Mesenchymal stem cell (in vitro differentiated cells and primary cell): ENCODE data around the gene MBNL1.

ENCODE experiments used
- DNase-seq: peaks from one replicate; pipeline ENCODE4 v3.0.0-alpha.2; 2013
- H2AFZ ChIP-seq: one replicate; pipeline ENCODE4 v1.6.1; 2013; ENCODE audit warnings: low read depth, mild to moderate bottlenecking, control low read depth, inconsistent platforms, low read length, moderate library complexity
- H2AK5ac ChIP-seq: 2 replicates; pipeline ENCODE4 v1.6.1; 2013; ENCODE audit warnings: low read length, moderate library complexity, mild to moderate bottlenecking, inconsistent platforms; ENCODE audit not compliant: severe bottlenecking
- H2BK120ac ChIP-seq: one replicate; pipeline ENCODE4 v1.6.1; 2013; ENCODE audit warnings: low read depth, mild to moderate bottlenecking, inconsistent platforms, low read length, moderate library complexity
- H2BK12ac ChIP-seq, 2 experiments: one replicate each; pipeline ENCODE4 v1.6.1; 2013; ENCODE audit warnings: inconsistent platforms in 2 of 2, low read length in 2 of 2, mild to moderate bottlenecking in 2 of 2, moderate library complexity in 2 of 2, control low read depth in 1 of 2
- H2BK15ac ChIP-seq: one replicate; pipeline ENCODE4 v1.6.1; 2013; ENCODE audit warnings: mild to moderate bottlenecking, low read depth, inconsistent platforms; ENCODE audit not compliant: poor library complexity, severe bottlenecking
- H2BK5ac ChIP-seq: 2 replicates; pipeline ENCODE4 v1.6.1; 2013; ENCODE audit warnings: low read depth, mild to moderate bottlenecking, low read length, control low read depth, inconsistent platforms; ENCODE audit not compliant: poor library complexity, severe bottlenecking
- H3K14ac ChIP-seq, 2 experiments: one replicate each; pipeline ENCODE4 v1.6.1; 2013; ENCODE audit warnings: inconsistent platforms in 2 of 2, low read length in 2 of 2, control low read depth in 1 of 2, mild to moderate bottlenecking in 1 of 2, moderate library complexity in 1 of 2
- H3K18ac ChIP-seq, 2 experiments: one replicate each; pipeline ENCODE4 v1.6.1; 2013; ENCODE audit warnings: inconsistent platforms in 2 of 2, low read length in 2 of 2, control low read depth in 1 of 2, low read depth in 1 of 2, mild to moderate bottlenecking in 1 of 2
- H3K23ac ChIP-seq, 2 experiments: one replicate each; pipeline ENCODE4 v1.6.1; 2013; ENCODE audit warnings: inconsistent platforms in 2 of 2, low read length in 2 of 2, mild to moderate bottlenecking in 2 of 2, moderate library complexity in 2 of 2, control low read depth in 1 of 2
- H3K27ac ChIP-seq: 2 replicates; pipeline ENCODE4 v1.5.1; 2013; ENCODE audit warnings: mild to moderate bottlenecking, moderate library complexity, low read length, control low read depth, inconsistent platforms; ENCODE audit not compliant: poor library complexity, severe bottlenecking
- H3K27me3 ChIP-seq, 2 experiments: 2 replicates each; pipeline versions ENCODE4 v1.6.1 to v1.7.0; 2013; ENCODE audit warnings: low read length in 2 of 2, mild to moderate bottlenecking in 2 of 2, moderate library complexity in 2 of 2, control low read depth in 1 of 2, inconsistent platforms in 1 of 2; ENCODE audit not compliant: control insufficient read depth in 1 of 2, insufficient read depth in 1 of 2
- H3K36me3 ChIP-seq, 2 experiments: 2 replicates each; pipeline versions ENCODE4 v1.6.1 to v1.7.0; 2013; ENCODE audit warnings: low read length in 2 of 2, control low read depth in 1 of 2, inconsistent platforms in 1 of 2, low read depth in 1 of 2, mild to moderate bottlenecking in 1 of 2; ENCODE audit not compliant: insufficient read depth in 2 of 2, control insufficient read depth in 1 of 2
- H3K4ac ChIP-seq, 2 experiments: one replicate each; pipeline ENCODE4 v1.6.1; 2013; ENCODE audit warnings: inconsistent platforms in 2 of 2, low read length in 2 of 2, mild to moderate bottlenecking in 2 of 2, moderate library complexity in 2 of 2, control low read depth in 1 of 2, low read depth in 1 of 2
- H3K4me1 ChIP-seq: 2 replicates; pipeline ENCODE4 v1.6.1; 2013; ENCODE audit warnings: low read depth, low read length, control low read depth; ENCODE audit not compliant: control insufficient read depth, insufficient read depth
- H3K4me2 ChIP-seq: 2 replicates; pipeline ENCODE4 v1.6.1; 2013; ENCODE audit warnings: low read length, mild to moderate bottlenecking, inconsistent platforms; ENCODE audit not compliant: poor library complexity, severe bottlenecking
- H3K4me3 ChIP-seq, 2 experiments: 2 replicates each; pipeline versions ENCODE4 v1.5.1 to v1.7.0; 2013; ENCODE audit warnings: low read length in 2 of 2, mild to moderate bottlenecking in 2 of 2, control low read depth in 1 of 2, low read depth in 1 of 2; ENCODE audit not compliant: insufficient read depth in 1 of 2
- H3K79me1 ChIP-seq: replicated peaks from 2 replicates; pipeline ENCODE4 v1.6.1; 2013; ENCODE audit warnings: mild to moderate bottlenecking, control low read depth, low read length, inconsistent platforms; ENCODE audit not compliant: poor library complexity, severe bottlenecking
- H3K9ac ChIP-seq: 2 replicates; pipeline ENCODE4 v1.7.0; 2013; ENCODE audit warnings: mild to moderate bottlenecking, low read length, moderate library complexity
- H3K9me3 ChIP-seq: 2 replicates; pipeline ENCODE4 v1.7.0; 2013; ENCODE audit warnings: mild to moderate bottlenecking, low read length; ENCODE audit not compliant: control insufficient read depth
- H4K8ac ChIP-seq: one replicate; pipeline ENCODE4 v1.6.1; 2013; ENCODE audit warnings: inconsistent platforms, mild to moderate bottlenecking, low read length, moderate library complexity
- H4K91ac ChIP-seq: one replicate; pipeline ENCODE4 v1.6.1; 2013; ENCODE audit warnings: mild to moderate bottlenecking, low read length, inconsistent platforms
- WGBS: methylation state at CpG from one replicate; pipeline ENCODE4 v1.1.7; 2013; ENCODE audit warnings: mixed read lengths; 5-methylcytosine and 5-hydroxymethylcytosine counted together

The MBNL1 gene

GRCh38 chr3:152243721-152244516, 24.8 kb upstream of the MBNL1 start:
- Histone ChIP-seq H3K27ac (no peak overlapping the region), H3K4me1 (no peaks in the 10 kb centered on the region), H3K36me3 (no peaks in the 10 kb centered on the region), H2BK120ac (no peak overlapping the region), H4K8ac (no peak overlapping the region), H3K9me3 (no peaks in the 10 kb centered on the region), H3K79me1 (no peaks in the 10 kb centered on the region), H2BK12ac (no peak overlapping the region), H3K18ac (no peak overlapping the region), H3K4me3 (no peak overlapping the region), H2BK15ac (no peak overlapping the region), H2BK5ac (no peak overlapping the region), H3K9ac (no peak overlapping the region), H2AFZ (no peak overlapping the region), H3K4me2 (peak overlapping the region; percentile 16), H4K91ac (no peak overlapping the region), H3K23ac (no peak overlapping the region), H3K4ac (no peak overlapping the region), H3K14ac (no peak overlapping the region), H2AK5ac (no peak overlapping the region), H3K27me3 (no peaks in the 10 kb centered on the region)
- WGBS, result 92% methylated on average over 8 of the region's 10 CpGs
- DNase-seq, result no peak

- H2BK5ac ChIP-seq, result no peak overlapping the region
- no peak overlapping the region for H3K4ac ChIP-seq
- H2AFZ ChIP-seq, result no peak overlapping the region
- H4K91ac ChIP-seq, result no peak overlapping the region
- no peak for DNase-seq
- H3K23ac ChIP-seq, result no peak overlapping the region
- H2BK15ac ChIP-seq, result no peak overlapping the region
- no peak overlapping the region for H3K9ac ChIP-seq
- H3K27me3 ChIP-seq, result no peaks in the 10 kb centered on the region
- H4K8ac ChIP-seq, result no peak overlapping the region
- 100% methylated on average over 1 of the region's 2 CpGs for WGBS
- H3K9me3 ChIP-seq, result no peaks in the 10 kb centered on the region
- no peaks in the 10 kb centered on the region for H3K36me3 ChIP-seq
- no peaks in the 10 kb centered on the region for H3K4me1 ChIP-seq
- no peak overlapping the region for H2AK5ac ChIP-seq
- H3K79me1 ChIP-seq, result no peaks in the 10 kb centered on the region
- no peak overlapping the region for H3K14ac ChIP-seq
- H3K4me3 ChIP-seq, result no peak overlapping the region
- H2BK120ac ChIP-seq, result no peak overlapping the region
- H3K4me2 ChIP-seq, result no peak overlapping the region
- H3K27ac ChIP-seq, result no peak overlapping the region
- no peak overlapping the region for H2BK12ac ChIP-seq
- no peak overlapping the region for H3K18ac ChIP-seq
These were observed 24.2 kb upstream of the MBNL1 start for GRCh38 chr3:152244517-152244888.

GRCh38 chr3:152245498-152246170, 23.1 kb upstream of the MBNL1 start:
- Histone ChIP-seq H4K91ac (no peak overlapping the region), H3K4ac (no peak overlapping the region), H3K27me3 (no peaks in the 10 kb centered on the region), H3K23ac (no peak overlapping the region), H2BK5ac (no peak overlapping the region), H3K9ac (no peak overlapping the region), H3K4me1 (no peaks in the 10 kb centered on the region), H2AFZ (no peak overlapping the region), H3K9me3 (no peaks in the 10 kb centered on the region), H2BK15ac (no peak overlapping the region), H3K14ac (no peak overlapping the region), H3K4me2 (no peak overlapping the region), H4K8ac (no peak overlapping the region), H3K4me3 (no peak overlapping the region), H3K18ac (no peak overlapping the region), H2AK5ac (no peak overlapping the region), H3K27ac (no peak overlapping the region), H2BK120ac (no peak overlapping the region), H2BK12ac (no peak overlapping the region), H3K79me1 (no peaks in the 10 kb centered on the region), H3K36me3 (no peaks in the 10 kb centered on the region)
- 100% methylated on average over 1 of the region's 3 CpGs for WGBS
- DNase-seq, result no peak

- H2BK5ac ChIP-seq, result no peak overlapping the region
- H3K27me3 ChIP-seq, result no peaks in the 10 kb centered on the region
- H3K14ac ChIP-seq, result no peak overlapping the region
- no peak overlapping the region for H4K91ac ChIP-seq
- no peak for DNase-seq
- H3K18ac ChIP-seq, result no peak overlapping the region
- H3K79me1 ChIP-seq, result no peaks in the 10 kb centered on the region
- H3K4ac ChIP-seq, result no peak overlapping the region
- H3K36me3 ChIP-seq, result no peaks in the 10 kb centered on the region
- H2BK15ac ChIP-seq, result no peak overlapping the region
- H4K8ac ChIP-seq, result no peak overlapping the region
- H3K4me3 ChIP-seq, result no peak overlapping the region
- no peak overlapping the region for H3K27ac ChIP-seq
- no peak overlapping the region for H2BK12ac ChIP-seq
- no peak overlapping the region for H2AFZ ChIP-seq
- H2BK120ac ChIP-seq, result no peak overlapping the region
- H3K4me2 ChIP-seq, result no peak overlapping the region
- H3K9me3 ChIP-seq, result no peaks in the 10 kb centered on the region
- no peak overlapping the region for H3K23ac ChIP-seq
- H3K4me1 ChIP-seq, result no peaks in the 10 kb centered on the region
- H2AK5ac ChIP-seq, result no peak overlapping the region
- no peak overlapping the region for H3K9ac ChIP-seq
These were observed 16.8 kb upstream of the MBNL1 start for GRCh38 chr3:152251916-152252315.
